GM12892 (cell line): ENCODE measurements around the gene CDH23.

ENCODE experiments used
- POLR2A ChIP-seq: IDR thresholded peaks from 2 replicates; pipeline ENCODE4 v1.6.1; 2011; ENCODE audit warnings: low read depth, low read length, control low read depth
- POLR2AphosphoS5 ChIP-seq: IDR thresholded peaks from 2 replicates; pipeline ENCODE4 v1.6.1; 2011; ENCODE audit warnings: low read depth, low read length, control low read depth

GRCh38 chr10:71427246-71427645, 30.5 kb downstream of the CDH23 start:
- TF ChIP-seq POLR2A (no peak), POLR2AphosphoS5 (no peak)
